IPS DF 6.9 (cell line): Measurements from ENCODE around the gene CD180.

Experiments
- DNase-seq: peaks from one replicate; pipeline ENCODE4 v3.0.0-alpha.2; 2013; ENCODE audit warnings: low read depth, low spot score
- H3K27ac ChIP-seq: one replicate; pipeline ENCODE4 v1.5.1; 2013; ENCODE audit warnings: low read length, control low read depth
- H3K27me3 ChIP-seq: 2 replicates; pipeline ENCODE4 v1.6.1; 2013; ENCODE audit warnings: mild to moderate bottlenecking, low read length; ENCODE audit not compliant: control insufficient read depth, insufficient read depth
- H3K36me3 ChIP-seq: 2 replicates; pipeline ENCODE4 v1.6.1; 2013; ENCODE audit warnings: low read length; ENCODE audit not compliant: control insufficient read depth, insufficient read depth
- H3K4me1 ChIP-seq: 2 replicates; pipeline ENCODE4 v1.6.1; 2013; ENCODE audit warnings: low read length; ENCODE audit not compliant: control insufficient read depth, insufficient read depth
- H3K4me3 ChIP-seq: 2 replicates; pipeline ENCODE4 v1.5.1; 2013; ENCODE audit warnings: mild to moderate bottlenecking, low read length
- H3K9me3 ChIP-seq: 2 replicates; pipeline ENCODE4 v1.6.1; 2013; ENCODE audit warnings: low read length, inconsistent platforms; ENCODE audit not compliant: control insufficient read depth, insufficient read depth
- WGBS: extraction: QIAGEN DNeasy Blood & Tissue Kit; methylation state at CpG from one replicate; pipeline ENCODE4 v1.1.7; 2013; ENCODE audit warnings: mixed read lengths, missing lambda C conversion rate; ENCODE audit not compliant: insufficient read length, insufficient coverage; 5-methylcytosine and 5-hydroxymethylcytosine counted together

Gene CD180

DNA sequence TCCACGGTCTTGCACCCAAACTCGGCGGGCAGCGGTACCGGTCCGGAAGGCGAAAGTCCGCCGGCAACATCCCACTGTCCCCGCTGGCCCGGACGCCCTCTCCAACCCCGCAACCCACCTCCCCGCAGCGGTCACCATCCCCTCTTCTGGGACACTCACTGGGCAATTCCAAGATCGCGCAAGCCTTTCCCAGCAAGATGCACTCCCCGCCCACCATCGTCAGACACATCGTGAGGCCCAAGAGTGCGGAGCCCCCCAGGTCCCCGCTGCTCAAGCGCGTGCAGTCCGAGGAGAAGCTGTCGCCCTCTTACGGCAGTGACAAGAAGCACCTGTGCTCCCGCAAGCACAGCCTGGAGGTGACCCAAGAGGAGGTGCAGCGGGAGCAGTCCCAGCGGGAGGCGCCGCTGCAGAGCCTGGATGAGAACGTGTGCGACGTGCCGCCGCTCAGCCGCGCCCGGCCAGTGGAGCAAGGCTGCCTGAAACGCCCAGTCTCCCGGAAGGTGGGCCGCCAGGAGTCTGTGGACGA lies 33.3 kb downstream of the CD180 start:
- peaks cover 5% of the 10 kb centered on the region for H3K4me1 ChIP-seq
- H3K4me3 ChIP-seq, result no peak overlapping the region
- no peak for DNase-seq
- H3K27me3 ChIP-seq, result no peaks in the 10 kb centered on the region
- no peak overlapping the region for H3K27ac ChIP-seq
- no peaks in the 10 kb centered on the region for H3K9me3 ChIP-seq
- no peaks in the 10 kb centered on the region for H3K36me3 ChIP-seq
- WGBS, result no CpG with 5 or more reads among the region's 44 CpGs

DNA sequence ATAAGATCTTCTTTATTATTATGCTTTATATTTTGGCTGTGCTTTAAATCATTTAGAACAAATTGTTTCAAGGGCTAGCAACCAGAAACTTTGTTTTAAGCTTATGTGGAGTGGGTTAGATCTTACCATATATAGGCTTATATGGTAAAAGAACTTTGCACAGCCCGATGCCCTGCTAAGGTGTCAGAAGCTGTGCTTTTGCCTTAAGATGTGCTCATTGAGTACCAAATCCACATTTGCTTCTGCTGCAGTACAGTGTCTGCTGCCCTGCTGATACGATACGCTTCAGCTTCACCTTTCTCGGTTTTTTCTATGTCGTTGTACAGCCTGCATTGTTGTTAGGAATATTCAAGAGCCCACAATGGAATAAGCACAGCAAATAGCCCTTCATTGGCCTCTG lies 34.8 kb downstream of the CD180 start:
- no CpG with 5 or more reads among the region's 5 CpGs for WGBS
- no peak for DNase-seq
- H3K9me3 ChIP-seq, result no peaks in the 10 kb centered on the region
- H3K4me3 ChIP-seq, result no peak overlapping the region
- no peaks in the 10 kb centered on the region for H3K36me3 ChIP-seq
- H3K27ac ChIP-seq, result no peak overlapping the region
- H3K4me1 ChIP-seq, result peaks cover 5% of the 10 kb centered on the region
- no peaks in the 10 kb centered on the region for H3K27me3 ChIP-seq

DNA sequence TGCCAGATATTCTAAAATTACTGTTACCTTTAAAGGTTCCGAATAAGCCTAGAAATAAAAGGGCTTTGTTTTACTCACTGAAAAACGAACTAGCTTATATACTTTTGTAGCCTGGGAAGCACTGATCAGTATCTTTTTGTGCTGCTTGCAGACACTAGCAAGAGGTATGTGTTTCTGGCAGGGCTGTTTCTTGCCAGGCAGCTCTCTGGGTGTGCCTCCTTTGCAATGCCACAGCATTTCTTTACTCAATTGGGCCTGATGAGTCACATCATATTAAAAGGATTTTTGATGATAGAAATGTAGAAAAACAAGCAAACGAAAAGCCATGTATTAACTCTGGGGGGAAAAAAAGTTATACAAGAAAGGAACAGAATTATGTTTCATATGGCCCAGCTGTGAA lies 35.6 kb downstream of the CD180 start:
- Histone ChIP-seq H3K27ac (no peak overlapping the region), H3K27me3 (no peaks in the 10 kb centered on the region), H3K4me3 (no peak overlapping the region), H3K9me3 (no peaks in the 10 kb centered on the region), H3K4me1 (peaks cover 5% of the 10 kb centered on the region), H3K36me3 (no peaks in the 10 kb centered on the region)
- no CpG with 5 or more reads among the region's 3 CpGs for WGBS
- no peak for DNase-seq

DNA sequence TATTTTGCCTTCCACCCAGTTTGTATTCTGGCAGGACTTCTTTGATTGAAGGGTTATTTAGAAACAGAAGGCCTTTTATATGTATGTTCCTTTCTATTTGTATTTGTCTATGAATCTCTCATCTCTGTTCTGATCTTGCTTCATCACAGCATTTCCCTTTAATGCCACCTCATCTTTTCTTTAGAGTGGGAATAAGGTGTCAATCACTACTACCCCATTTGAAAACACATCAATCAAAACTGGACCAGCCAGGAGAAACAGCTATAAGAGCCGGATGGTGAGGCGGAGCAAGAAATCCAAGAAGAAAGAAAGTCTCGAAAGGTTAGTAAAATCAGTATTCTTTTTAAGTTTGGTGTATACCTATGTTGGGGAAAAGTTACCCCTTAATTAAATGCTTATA lies 36.3 kb downstream of the CD180 start:
- no peaks in the 10 kb centered on the region for H3K9me3 ChIP-seq
- H3K27me3 ChIP-seq, result no peaks in the 10 kb centered on the region
- H3K36me3 ChIP-seq, result no peaks in the 10 kb centered on the region
- no peak for DNase-seq
- H3K27ac ChIP-seq, result no peak overlapping the region
- no peak overlapping the region for H3K4me3 ChIP-seq
- H3K4me1 ChIP-seq, result peaks cover 2% of the 10 kb centered on the region; the same call in 1 of the 2 replicates
- no CpG with 5 or more reads among the region's 3 CpGs for WGBS

DNA sequence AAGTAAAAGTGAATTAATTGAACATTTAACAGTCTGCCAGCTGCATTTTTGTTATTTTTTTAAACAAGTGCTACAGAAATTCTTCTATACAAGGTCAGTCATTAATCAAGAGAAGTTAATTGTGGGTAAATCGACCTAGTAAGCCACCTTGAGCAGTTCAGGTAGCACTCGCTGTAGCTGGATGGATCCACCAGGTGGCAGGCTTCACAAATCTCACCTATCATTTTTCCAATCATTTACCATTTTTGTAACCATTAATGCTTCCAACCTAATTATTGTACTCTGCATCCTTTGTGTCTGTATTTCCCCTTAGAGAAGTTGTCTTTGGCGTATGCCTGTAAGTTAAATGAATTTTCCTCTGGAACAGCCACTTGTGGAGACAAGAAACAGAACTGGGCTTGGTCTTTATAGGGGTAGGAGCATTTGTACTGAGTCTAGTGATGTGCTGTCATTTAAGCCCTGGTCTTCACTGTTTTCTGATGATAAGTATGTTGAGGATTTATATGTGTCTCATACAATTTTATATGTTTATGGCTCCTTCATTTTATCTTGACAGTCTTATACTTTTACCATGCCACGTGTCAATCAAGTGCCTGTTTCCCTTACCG lies 39.5 kb downstream of the CD180 start:
- WGBS, result no CpG with 5 or more reads among the region's 5 CpGs
- no peaks in the 10 kb centered on the region for H3K27me3 ChIP-seq
- H3K27ac ChIP-seq, result no peak overlapping the region
- no peak overlapping the region for H3K4me3 ChIP-seq
- H3K4me1 ChIP-seq, result no peaks in the 10 kb centered on the region
- H3K36me3 ChIP-seq, result no peaks in the 10 kb centered on the region
- no peaks in the 10 kb centered on the region for H3K9me3 ChIP-seq
- no peak for DNase-seq

DNA sequence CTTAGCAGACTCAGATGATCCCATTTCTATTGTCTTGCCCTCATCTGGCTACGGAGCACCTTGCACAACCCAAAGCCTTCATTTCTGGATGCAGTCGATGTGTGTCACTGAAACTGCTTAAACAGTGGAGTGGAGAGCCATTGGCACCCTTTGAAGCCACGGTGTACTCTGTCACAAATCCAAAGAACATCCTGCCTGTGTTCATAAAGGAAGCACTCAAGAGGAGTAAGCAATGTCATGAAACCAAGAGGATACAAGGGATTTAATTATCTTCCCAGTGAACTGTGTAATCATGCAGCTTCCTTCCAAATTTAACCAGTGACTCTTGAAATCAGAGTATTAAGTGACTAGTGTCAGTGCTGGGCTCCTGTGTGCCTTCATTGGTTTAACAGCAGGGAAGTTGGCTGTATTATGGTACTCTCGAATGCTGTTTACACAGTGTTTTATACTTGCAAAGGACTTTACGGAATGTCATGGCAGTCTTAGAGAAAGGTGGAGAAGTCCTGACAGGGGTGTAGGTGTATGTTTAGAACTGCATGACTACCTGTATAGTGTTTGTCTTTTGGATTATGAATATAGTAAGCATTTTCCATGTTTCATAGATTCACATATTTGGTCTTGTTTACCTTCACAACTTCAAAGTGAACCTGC lies 41.9 kb downstream of the CD180 start:
- WGBS, result no CpG with 5 or more reads among the region's 5 CpGs
- H3K36me3 ChIP-seq, result no peaks in the 10 kb centered on the region
- H3K4me1 ChIP-seq, result no peaks in the 10 kb centered on the region
- H3K27me3 ChIP-seq, result no peaks in the 10 kb centered on the region
- DNase-seq, result no peak
- H3K9me3 ChIP-seq, result no peaks in the 10 kb centered on the region
- no peak overlapping the region for H3K4me3 ChIP-seq
- H3K27ac ChIP-seq, result no peak overlapping the region

DNA sequence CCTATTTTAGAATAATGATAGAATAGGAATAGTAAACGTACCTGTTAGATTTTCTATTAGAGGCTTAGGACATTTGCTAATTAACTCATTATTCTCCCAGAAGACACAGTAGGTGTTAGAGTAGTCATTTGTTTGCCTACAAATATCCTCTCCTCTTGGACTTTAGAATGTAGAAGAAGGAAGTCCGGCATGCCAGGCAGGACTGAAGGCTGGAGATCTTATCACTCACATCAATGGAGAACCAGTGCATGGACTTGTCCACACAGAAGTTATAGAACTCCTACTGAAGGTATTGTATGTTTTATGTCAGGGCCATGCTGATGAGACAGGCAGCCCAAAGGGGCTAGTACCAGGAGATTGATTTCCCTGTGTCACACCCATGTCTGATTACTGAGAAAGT lies 43.3 kb downstream of the CD180 start:
- Histone ChIP-seq H3K4me1 (no peaks in the 10 kb centered on the region), H3K4me3 (no peak overlapping the region), H3K27ac (no peak overlapping the region), H3K36me3 (no peaks in the 10 kb centered on the region), H3K9me3 (no peaks in the 10 kb centered on the region), H3K27me3 (no peaks in the 10 kb centered on the region; the same call in 1 of the 2 replicates)
- WGBS, result no CpG with 5 or more reads among the region's 2 CpGs
- no peak for DNase-seq

DNA sequence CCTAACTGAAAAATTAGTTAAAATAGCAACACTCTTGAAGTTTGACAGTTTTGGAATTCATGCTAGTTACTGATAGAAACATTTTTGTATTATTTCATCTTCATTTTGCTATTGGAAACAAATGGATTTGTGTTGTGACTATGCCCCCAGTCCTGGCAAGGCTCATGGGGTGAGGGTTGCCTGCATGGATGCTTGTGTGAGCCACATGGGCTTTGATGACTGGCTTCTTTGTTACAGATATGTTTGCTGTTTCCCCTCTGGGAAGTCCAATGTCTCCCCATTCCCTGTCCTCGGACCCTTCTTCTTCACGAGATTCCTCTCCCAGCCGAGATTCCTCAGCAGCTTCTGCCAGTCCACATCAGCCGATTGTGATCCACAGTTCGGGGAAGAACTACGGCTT lies 44.2 kb downstream of the CD180 start:
- no peak overlapping the region for H3K4me3 ChIP-seq
- no peaks in the 10 kb centered on the region for H3K36me3 ChIP-seq
- no peak overlapping the region for H3K27ac ChIP-seq
- H3K4me1 ChIP-seq, result no peaks in the 10 kb centered on the region
- H3K27me3 ChIP-seq, result no peaks in the 10 kb centered on the region; the same call in 1 of the 2 replicates
- H3K9me3 ChIP-seq, result no peaks in the 10 kb centered on the region
- no peak for DNase-seq
- WGBS, result no CpG with 5 or more reads among the region's 6 CpGs

DNA sequence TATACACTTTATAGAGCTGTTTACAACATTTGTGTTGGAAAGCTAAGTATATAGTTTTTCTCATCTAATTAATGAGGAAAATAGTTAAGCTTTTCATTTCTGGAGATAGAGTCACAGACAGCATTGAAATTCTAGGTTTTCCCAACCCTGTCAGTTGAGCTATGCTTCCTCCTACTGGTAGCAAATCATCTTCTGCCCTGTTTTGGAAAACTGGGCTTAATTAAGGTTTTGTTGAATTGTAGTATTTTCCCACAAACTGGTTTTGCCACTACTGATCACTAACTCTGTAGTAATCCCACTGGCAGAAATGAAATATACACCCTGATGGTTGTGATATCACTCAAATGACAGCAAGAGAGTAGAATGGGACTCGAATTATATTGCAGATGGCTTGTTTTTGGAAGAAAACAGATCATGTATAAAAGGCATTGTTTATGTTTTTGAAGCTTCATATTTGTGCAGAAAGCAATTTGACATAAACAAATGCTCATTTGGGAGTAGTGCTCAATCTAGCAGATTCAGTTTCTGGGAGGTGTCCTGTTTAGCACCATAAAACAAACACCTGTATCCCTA lies 46.6 kb downstream of the CD180 start:
- DNase-seq, result no peak
- H3K4me3 ChIP-seq, result no peak overlapping the region
- H3K27me3 ChIP-seq, result no peaks in the 10 kb centered on the region; the same call in 1 of the 2 replicates
- H3K4me1 ChIP-seq, result no peaks in the 10 kb centered on the region
- no CpG with 5 or more reads among the region's 1 CpG for WGBS
- no peaks in the 10 kb centered on the region for H3K36me3 ChIP-seq
- no peaks in the 10 kb centered on the region for H3K9me3 ChIP-seq
- no peak overlapping the region for H3K27ac ChIP-seq

DNA sequence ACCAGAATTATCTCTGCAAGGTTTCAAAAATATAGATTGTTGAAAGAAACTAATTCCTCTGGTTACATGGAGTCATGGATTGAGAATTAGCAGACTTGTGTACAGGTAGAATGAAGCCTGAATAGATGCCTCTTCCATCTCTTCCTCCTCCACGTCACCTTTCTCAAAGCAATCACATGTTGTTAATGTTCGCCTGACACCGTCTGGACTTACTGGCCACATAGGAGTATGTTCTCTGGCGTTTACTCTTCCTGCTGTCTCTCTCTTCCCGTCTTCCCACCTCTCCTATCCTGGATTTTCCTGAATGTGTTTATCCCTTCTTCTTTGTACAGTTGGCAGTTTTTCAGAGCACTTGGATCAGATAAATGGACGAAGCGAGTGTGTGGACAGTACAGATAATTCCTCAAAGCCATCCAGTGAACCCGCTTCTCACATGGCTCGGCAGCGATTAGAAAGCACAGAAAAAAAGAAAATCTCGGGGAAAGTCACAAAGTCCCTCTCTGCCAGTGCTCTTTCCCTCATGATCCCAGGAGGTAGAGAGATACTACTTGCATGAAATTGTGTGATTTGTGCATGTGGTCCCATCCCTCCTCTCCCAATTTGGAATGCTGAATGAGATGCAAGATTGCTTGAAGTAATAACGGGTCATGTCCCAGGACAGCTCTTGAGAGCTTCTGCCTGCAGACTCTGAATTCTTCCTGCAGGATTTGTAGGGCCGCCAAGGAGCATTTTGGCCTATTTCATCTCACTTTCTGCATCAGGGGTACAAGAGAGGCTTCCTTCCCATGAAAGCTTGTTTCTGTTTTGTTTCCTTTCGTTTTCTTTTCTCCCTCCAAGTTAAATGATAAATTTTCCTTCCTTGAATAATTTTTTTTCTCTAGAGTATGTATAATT lies 47.3 kb downstream of the CD180 start:
- no peak overlapping the region for H3K27ac ChIP-seq
- no peaks in the 10 kb centered on the region for H3K36me3 ChIP-seq
- no CpG with 5 or more reads among the region's 14 CpGs for WGBS
- no peak overlapping the region for H3K4me3 ChIP-seq
- H3K4me1 ChIP-seq, result no peaks in the 10 kb centered on the region
- no peaks in the 10 kb centered on the region for H3K9me3 ChIP-seq
- no peak for DNase-seq
- no peaks in the 10 kb centered on the region; the same call in 1 of the 2 replicates for H3K27me3 ChIP-seq
